Measurements from ENCODE around the gene PRDX5.

DNA sequence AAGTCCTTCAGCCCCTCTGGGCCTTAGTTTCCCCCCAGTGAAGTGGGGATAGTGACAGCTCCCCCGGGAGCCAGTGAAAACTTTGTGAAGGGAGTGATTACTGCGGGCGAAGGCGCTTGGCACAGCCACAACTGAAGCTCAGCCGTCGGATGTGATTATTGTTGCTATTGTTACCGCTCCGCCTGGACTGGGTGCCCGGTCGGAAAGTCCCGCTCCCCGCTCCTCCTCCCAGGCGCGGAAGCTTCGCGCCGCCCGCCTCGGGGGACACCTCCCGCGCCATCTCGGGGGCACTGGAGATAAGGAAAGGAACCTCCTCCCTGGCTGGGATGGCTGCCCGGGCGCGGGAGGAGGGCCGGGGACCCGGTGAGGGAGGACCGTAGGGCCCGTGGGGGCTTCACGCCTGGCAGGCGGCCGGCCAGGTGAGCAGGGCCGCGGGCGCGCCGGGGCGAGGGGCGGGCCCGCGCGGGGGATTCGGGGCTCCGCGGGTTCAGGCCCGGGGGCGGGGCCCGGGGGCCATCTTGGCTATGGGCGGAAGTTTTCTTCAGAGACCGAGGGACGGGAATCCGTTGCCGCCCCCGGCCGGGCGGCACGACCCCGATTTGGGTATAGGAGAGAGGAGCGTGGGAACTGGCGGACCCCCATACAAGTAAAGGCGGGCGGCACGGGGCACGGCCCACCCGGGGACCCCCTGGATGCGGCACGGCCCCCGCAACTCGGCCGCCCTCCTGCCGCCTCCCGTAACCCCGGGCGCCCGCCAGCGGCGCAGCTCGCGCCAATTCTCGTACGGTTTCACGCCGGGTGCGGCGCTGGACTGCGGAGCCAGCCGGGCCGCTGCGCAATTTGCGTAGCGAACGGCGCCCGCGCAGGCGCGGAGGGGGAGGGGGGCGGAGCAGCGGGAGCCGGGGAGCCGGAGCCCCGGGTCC, 32.7 kb upstream of the PRDX5 start, which contains the start of gene GPR137:
- TF ChIP-seq ZNF76 (tag by site-specific recombination; IDR thresholded peaks at IDR 0.05; ENCODE audit: borderline replicate concordance, low read depth): peak; percentile 36; the same call in 1 of the 2 replicates
- TF ChIP-seq, protein P1, sequence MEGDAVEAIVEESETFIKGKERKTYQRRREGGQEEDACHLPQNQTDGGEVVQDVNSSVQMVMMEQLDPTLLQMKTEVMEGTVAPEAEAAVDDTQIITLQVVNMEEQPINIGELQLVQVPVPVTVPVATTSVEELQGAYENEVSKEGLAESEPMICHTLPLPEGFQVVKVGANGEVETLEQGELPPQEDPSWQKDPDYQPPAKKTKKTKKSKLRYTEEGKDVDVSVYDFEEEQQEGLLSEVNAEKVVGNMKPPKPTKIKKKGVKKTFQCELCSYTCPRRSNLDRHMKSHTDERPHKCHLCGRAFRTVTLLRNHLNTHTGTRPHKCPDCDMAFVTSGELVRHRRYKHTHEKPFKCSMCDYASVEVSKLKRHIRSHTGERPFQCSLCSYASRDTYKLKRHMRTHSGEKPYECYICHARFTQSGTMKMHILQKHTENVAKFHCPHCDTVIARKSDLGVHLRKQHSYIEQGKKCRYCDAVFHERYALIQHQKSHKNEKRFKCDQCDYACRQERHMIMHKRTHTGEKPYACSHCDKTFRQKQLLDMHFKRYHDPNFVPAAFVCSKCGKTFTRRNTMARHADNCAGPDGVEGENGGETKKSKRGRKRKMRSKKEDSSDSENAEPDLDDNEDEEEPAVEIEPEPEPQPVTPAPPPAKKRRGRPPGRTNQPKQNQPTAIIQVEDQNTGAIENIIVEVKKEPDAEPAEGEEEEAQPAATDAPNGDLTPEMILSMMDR (tag by site-specific recombination; IDR thresholded peaks at IDR 0.05): no peak
- TF ChIP-seq SCRT2 (tag by site-specific recombination; IDR thresholded peaks at IDR 0.05): no peak
- TF ChIP-seq YY1 (tag by site-specific recombination; IDR thresholded peaks at IDR 0.05): peak; percentile 55; the same call in 1 of the 2 replicates
- TF ChIP-seq HOXA7 (CRISPR knock-in tag; IDR thresholded peaks at IDR 0.05; ENCODE audit: borderline replicate concordance): no peak
- no peak for TF ChIP-seq ZNF274 (IDR thresholded peaks at IDR 0.05; ENCODE audit: low read length)
- no peak for TF ChIP-seq ZNF274 (tag by site-specific recombination; IDR thresholded peaks at IDR 0.05; ENCODE audit: borderline replicate concordance)
- TF ChIP-seq, protein P2, sequence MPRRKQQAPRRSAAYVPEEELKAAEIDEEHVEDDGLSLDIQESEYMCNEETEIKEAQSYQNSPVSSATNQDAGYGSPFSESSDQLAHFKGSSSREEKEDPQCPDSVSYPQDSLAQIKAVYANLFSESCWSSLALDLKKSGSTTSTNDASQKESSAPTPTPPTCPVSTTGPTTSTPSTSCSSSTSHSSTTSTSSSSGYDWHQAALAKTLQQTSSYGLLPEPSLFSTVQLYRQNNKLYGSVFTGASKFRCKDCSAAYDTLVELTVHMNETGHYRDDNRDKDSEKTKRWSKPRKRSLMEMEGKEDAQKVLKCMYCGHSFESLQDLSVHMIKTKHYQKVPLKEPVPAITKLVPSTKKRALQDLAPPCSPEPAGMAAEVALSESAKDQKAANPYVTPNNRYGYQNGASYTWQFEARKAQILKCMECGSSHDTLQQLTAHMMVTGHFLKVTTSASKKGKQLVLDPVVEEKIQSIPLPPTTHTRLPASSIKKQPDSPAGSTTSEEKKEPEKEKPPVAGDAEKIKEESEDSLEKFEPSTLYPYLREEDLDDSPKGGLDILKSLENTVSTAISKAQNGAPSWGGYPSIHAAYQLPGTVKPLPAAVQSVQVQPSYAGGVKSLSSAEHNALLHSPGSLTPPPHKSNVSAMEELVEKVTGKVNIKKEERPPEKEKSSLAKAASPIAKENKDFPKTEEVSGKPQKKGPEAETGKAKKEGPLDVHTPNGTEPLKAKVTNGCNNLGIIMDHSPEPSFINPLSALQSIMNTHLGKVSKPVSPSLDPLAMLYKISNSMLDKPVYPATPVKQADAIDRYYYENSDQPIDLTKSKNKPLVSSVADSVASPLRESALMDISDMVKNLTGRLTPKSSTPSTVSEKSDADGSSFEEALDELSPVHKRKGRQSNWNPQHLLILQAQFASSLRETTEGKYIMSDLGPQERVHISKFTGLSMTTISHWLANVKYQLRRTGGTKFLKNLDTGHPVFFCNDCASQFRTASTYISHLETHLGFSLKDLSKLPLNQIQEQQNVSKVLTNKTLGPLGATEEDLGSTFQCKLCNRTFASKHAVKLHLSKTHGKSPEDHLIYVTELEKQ (tag by site-specific recombination; IDR thresholded peaks at IDR 0.05; ENCODE audit: borderline replicate concordance): no peak
- peak; percentile 11; the same call in 1 of the 2 replicates for TF ChIP-seq KLF10 (tag by site-specific recombination; IDR thresholded peaks at IDR 0.05)
- TF ChIP-seq, protein P3, sequence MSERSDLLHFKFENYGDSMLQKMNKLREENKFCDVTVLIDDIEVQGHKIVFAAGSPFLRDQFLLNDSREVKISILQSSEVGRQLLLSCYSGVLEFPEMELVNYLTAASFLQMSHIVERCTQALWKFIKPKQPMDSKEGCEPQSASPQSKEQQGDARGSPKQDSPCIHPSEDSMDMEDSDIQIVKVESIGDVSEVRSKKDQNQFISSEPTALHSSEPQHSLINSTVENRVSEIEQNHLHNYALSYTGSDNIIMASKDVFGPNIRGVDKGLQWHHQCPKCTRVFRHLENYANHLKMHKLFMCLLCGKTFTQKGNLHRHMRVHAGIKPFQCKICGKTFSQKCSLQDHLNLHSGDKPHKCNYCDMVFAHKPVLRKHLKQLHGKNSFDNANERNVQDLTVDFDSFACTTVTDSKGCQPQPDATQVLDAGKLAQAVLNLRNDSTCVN (tag by site-specific recombination; optimal IDR thresholded peaks at IDR 0.05): peak; percentile 65
- TF ChIP-seq ZBTB7A (tag by site-specific recombination; IDR thresholded peaks at IDR 0.05; ENCODE audit: low read depth): no peak
- TF ChIP-seq, protein P4, sequence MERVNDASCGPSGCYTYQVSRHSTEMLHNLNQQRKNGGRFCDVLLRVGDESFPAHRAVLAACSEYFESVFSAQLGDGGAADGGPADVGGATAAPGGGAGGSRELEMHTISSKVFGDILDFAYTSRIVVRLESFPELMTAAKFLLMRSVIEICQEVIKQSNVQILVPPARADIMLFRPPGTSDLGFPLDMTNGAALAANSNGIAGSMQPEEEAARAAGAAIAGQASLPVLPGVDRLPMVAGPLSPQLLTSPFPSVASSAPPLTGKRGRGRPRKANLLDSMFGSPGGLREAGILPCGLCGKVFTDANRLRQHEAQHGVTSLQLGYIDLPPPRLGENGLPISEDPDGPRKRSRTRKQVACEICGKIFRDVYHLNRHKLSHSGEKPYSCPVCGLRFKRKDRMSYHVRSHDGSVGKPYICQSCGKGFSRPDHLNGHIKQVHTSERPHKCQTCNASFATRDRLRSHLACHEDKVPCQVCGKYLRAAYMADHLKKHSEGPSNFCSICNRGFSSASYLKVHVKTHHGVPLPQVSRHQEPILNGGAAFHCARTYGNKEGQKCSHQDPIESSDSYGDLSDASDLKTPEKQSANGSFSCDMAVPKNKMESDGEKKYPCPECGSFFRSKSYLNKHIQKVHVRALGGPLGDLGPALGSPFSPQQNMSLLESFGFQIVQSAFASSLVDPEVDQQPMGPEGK (tag by site-specific recombination; IDR thresholded peaks at IDR 0.05): peak; percentile 71

Measured in HEK293 (cell line).